CD4-positive, alpha-beta T cell treated with Interleukin-10 for 1 hour (primary cell): Measurements from ENCODE around the gene CDKN3.
A peak's percentile ranks its signal among the peaks of the same experiment; 100 is the strongest.
"Not testable (repeated sequence)": the region's sequence is repeated elsewhere in the genome, so short reads cannot be mapped to it uniquely, and the experiment has no call there.

ENCODE experiments used
- DNase-seq: peaks from one replicate; pipeline ENCODE4 v3.0.0-alpha.2; 2020

CDKN3 gene

GRCh38 chr14:54424479-54424901 is 27.7 kb downstream of the CDKN3 start:
- DNase-seq, result no peak

GRCh38 chr14:54425068-54425467 is 28.3 kb downstream of the CDKN3 start:
- no peak for DNase-seq

DNA sequence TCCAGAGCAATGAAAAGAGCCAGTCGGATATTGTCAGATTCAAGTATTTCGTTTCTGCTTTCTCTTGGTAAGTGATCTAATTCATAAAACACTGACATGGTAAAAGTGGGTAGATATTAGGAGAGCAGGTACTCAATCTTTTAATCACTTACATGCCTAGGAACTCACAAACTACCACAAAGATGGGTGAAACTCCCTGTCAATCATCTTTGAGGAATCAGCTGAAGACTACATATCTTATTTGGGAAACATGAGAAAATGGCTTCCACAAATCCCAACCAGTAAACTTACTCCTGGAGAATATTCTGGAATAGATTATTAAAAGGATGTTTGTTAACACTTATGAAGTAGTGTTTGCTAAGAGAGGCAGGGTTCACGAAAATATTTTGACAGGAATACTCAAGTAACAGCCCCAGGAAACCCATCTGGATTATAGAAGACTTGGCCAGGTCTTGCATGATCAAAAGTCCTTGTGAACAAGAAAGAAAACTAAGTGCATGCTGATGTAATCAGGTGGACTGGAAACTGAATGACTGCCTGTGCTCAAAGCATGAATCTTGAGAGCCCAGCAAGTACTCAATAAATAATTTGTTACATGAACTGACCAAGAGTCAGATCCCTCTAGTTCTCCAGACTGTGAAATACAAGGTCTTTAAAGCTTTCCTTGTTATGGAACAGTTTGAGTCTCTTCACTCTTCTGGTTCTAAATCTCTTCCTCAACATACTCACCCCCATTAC is 28.9 kb downstream of the CDKN3 start:
- no peak for DNase-seq

DNA sequence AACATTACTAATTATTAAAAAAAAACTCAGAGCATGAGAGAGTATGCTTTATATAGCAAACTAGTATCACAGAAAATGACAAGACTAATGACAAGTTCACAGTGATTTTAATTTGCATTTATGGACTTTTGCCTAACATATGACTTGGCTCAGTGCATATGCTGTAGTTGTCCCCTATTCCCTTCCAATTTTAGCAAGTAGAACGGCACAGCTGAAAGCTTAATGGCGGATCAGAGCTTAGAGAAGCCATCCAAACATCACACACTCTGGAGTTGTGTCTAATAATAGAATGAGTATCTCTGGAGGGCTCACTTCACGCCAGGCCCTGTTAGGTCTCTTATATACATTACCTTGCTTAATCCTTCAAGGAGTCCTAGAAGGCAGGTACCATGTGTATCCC is 31.1 kb downstream of the CDKN3 start:
- no peak for DNase-seq

DNA sequence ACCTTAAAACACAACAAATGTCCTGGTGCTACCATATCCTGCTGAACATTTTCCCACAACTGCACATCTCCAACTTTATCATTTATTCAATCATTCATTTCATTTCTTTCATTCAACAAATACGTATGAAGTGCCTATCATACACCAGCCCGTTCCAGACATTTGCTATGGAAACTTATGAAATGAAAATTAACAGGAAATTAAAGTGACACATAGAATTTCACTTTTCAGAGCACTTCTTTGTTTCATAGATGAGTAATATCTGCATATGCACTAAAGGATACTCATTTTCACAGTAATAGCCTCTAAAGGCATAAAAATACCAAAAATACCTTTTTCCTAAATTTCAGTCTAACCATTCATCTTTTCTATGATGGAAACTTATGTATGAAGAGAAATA is 31.7 kb downstream of the CDKN3 start:
- DNase-seq, result no peak

- DNase-seq, result peak; percentile 6
Observed at GRCh38 chr14:54435500-54435981, 38.7 kb downstream of the CDKN3 start.

DNA sequence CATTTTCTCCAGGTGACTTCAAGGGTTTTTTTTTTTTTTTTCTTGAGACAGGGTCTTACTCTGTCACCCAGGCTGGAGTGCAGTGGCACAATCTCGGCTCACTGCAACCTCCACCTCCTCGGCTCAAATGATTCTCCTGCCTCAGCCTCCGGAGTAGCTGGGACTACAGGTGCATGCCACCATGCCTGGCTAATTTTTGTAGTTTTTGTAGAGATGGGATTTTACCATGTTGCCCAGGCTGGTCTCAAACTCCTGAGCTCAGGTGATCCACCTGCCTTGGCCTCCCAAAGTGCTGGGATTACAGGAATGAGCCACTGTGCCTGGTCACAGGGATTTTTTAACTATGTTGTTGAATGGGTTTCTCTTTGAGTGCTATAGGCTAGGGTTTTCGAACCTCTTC is 41.1 kb downstream of the CDKN3 start:
- not testable (repeated sequence) for DNase-seq

DNA sequence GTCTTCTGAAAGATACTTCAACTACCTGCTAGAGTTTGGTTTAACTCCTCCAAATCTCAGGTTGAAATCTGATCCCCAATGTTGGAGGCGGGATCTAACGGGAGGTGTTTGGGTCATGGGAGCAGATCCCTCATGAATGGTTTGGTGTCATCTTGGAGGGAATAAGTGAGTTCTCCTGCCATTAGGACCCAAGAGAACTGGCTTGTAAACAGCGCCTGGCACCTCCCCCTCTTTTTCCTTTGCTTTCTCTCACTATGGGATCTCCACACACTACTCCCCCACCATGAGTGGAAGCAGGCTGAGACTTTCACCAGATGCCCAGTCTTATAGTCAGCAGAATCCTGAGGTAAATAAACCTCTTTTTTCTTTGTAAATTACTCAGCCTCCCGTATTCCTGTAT is 41.9 kb downstream of the CDKN3 start:
- DNase-seq, result no peak

GRCh38 chr14:54440037-54440436 is 43.2 kb downstream of the CDKN3 start:
- DNase-seq, result no peak

DNA sequence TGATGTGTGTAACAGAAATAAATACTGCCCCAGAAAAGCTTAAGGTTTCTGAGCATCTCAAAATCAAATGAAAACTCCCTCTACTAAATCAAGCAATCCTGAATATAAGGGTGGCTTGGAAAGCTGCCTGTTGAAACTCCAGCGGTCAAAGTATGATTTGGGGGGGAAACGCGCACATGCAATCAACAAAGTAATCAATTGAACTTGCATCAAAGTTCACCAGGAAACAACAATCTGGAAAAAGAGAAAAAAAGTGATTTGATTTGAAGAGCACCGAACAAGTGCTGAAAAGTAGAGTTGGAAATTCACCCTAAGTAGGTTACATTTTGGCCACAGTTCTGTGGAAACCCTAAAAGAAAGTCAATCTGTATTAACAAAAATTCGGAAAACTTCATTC is 43.7 kb downstream of the CDKN3 start:
- no peak for DNase-seq

GRCh38 chr14:54440873-54441868 is 44.4 kb downstream of the CDKN3 start, which contains the start of gene CNIH1:
Gene CNIH1 (minus strand): TSS chr14:54441374. CDS start chr14:54441327, 47 bp downstream.
- peak; percentile 93 for DNase-seq

GRCh38 chr14:54442961-54443360 is 46.2 kb downstream of the CDKN3 start:
- not testable (repeated sequence) for DNase-seq

GRCh38 chr14:54443981-54444380 is 47.2 kb downstream of the CDKN3 start:
- no peak for DNase-seq

- no peak for DNase-seq
Observed at GRCh38 chr14:54444681-54445080, 47.9 kb downstream of the CDKN3 start.

DNA sequence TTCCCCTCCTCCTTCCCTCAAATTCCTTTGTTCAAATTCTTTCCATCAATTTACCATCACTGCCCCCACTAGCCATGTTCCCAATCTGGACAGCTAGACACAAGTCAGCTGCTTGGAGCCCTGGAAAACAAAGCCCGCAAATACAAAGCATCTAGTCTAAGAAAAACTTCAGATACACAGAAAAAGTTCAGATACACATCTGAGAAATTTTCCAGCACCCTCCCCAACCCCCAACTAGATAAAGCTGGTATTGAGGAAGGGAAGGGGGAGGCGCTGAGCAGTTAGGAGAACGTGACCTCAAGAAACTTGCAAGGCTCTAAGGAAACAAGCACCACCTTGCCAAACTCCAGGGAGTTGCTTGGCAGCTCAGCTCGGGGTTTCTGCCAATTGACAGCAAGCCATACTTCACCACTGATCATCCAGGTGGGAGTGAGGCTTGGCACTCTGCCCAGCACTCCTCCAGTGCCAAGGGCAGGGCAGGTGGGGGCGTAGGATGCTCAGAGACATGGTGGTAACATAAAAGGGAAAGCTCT is 49.4 kb downstream of the CDKN3 start:
- no peak for DNase-seq

- DNase-seq, result peak; percentile 9
Observed at GRCh38 chr14:54447231-54447692, 50.5 kb downstream of the CDKN3 start.

DNA sequence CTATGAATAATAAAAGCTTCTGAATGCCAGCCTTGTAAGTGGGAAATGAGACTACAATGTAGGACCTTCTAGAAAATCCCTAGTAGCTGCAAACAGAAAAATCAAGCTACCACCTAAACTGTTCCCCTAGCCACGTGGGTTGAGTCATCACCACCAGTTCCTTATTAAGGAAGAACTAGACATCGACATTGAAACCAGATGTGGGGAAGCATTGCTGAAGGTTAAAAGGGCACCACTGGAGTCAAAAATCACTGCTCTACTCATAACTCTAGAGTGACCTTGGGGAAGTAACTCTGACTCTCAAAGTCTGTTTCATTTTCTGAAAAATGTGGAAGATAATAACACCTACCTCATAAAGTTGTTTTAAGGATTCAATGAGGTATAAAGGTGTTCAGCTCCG is 53.7 kb downstream of the CDKN3 start:
- DNase-seq, result no peak

- no peak for DNase-seq
Observed at GRCh38 chr14:54451121-54451601, 54.4 kb downstream of the CDKN3 start.

DNA sequence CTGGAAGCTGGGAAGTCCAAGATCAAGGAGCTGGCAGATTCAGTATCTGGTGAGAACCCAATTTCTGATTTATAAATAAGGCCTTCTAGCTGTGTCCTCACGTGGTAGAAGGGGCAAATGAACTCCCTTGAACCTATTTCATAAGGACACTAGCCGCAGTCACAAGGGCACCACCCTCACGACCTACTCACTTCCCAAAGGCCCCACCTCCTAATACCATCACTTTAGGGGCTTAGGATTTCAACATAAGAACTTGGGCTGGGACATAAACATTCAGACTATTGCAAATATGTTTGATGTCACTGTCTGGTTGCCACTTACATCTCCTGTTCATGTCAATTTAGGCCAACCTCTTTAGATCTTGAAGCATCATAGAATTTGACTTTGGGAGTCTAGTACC is 55.2 kb downstream of the CDKN3 start:
- no peak for DNase-seq

- no peak for DNase-seq
Observed at GRCh38 chr14:54453252-54453651, 56.4 kb downstream of the CDKN3 start.

- DNase-seq, result not testable (repeated sequence)
Observed at GRCh38 chr14:54453990-54454389, 57.2 kb downstream of the CDKN3 start.

GRCh38 chr14:54455363-54455762 is 58.6 kb downstream of the CDKN3 start:
- no peak for DNase-seq
